H9 (cell line): Measurements from ENCODE around the gene TMEM163. TPM values are rescaled to one million over a fixed set of nuclear protein-coding genes. Genes with fewer than 3 reads are reported as not detected.

Experiments used
- DNase-seq: peaks from one replicate; pipeline ENCODE4 v3.0.0-alpha.2; 2017
- H2AFZ ChIP-seq: one replicate; pipeline ENCODE4 v1.6.1; 2013; ENCODE audit warnings: mild to moderate bottlenecking, low read length, control low read depth, moderate library complexity
- H2AK5ac ChIP-seq: 2 replicates; pipeline ENCODE4 v1.6.1; 2013; ENCODE audit warnings: low read length, control low read depth, mixed read lengths; ENCODE audit not compliant: insufficient read length
- H2BK120ac ChIP-seq: one replicate; pipeline ENCODE4 v1.6.1; 2013; ENCODE audit warnings: low read depth, mild to moderate bottlenecking, low read length, control low read depth, inconsistent platforms; ENCODE audit not compliant: poor library complexity, severe bottlenecking
- H2BK12ac ChIP-seq: 2 replicates; pipeline ENCODE4 v1.6.1; 2013; ENCODE audit warnings: low read length, control low read depth, mixed read lengths, low read depth; ENCODE audit not compliant: insufficient read length
- H2BK15ac ChIP-seq: 2 replicates; pipeline ENCODE4 v1.6.1; 2013; ENCODE audit warnings: low read depth, low read length, control low read depth
- H2BK20ac ChIP-seq: one replicate; pipeline ENCODE4 v1.6.1; 2013; ENCODE audit warnings: low read depth, mild to moderate bottlenecking, low read length, control low read depth, inconsistent platforms; ENCODE audit not compliant: poor library complexity, severe bottlenecking
- H2BK5ac ChIP-seq: 2 replicates; pipeline ENCODE4 v1.6.1; 2013; ENCODE audit warnings: low read length, control low read depth, mixed read lengths; ENCODE audit not compliant: insufficient read length
- H3K14ac ChIP-seq: 2 replicates; pipeline ENCODE4 v1.6.1; 2013; ENCODE audit warnings: low read length, control low read depth; ENCODE audit not compliant: insufficient read depth
- H3K18ac ChIP-seq: 2 replicates; pipeline ENCODE4 v1.6.1; 2013; ENCODE audit warnings: low read depth, mild to moderate bottlenecking, mixed read lengths, low read length, control low read depth; ENCODE audit not compliant: insufficient read length
- H3K23ac ChIP-seq: 2 replicates; pipeline ENCODE4 v1.6.1; 2013; ENCODE audit warnings: low read length, control low read depth, mixed read lengths, low read depth; ENCODE audit not compliant: insufficient read length
- H3K23me2 ChIP-seq: 2 replicates; pipeline ENCODE4 v1.6.1; 2013; ENCODE audit warnings: low read depth, mild to moderate bottlenecking, mixed read lengths, low read length, control low read depth; ENCODE audit not compliant: insufficient read length, poor library complexity, severe bottlenecking
- H3K27ac ChIP-seq: 2 replicates; pipeline ENCODE4 v1.5.1; 2013; ENCODE audit warnings: low read length, control low read depth, mixed read lengths, low read depth; ENCODE audit not compliant: insufficient read length
- H3K27me3 ChIP-seq: 2 replicates; pipeline ENCODE4 v1.6.1; 2013; ENCODE audit warnings: low read length, control low read depth, inconsistent platforms; ENCODE audit not compliant: insufficient read depth
- H3K4ac ChIP-seq: 2 replicates; pipeline ENCODE4 v1.6.1; 2013; ENCODE audit warnings: low read depth, mild to moderate bottlenecking, control low read depth, inconsistent platforms, low read length, moderate library complexity
- H3K4me1 ChIP-seq: 2 replicates; pipeline ENCODE4 v1.6.1; 2013; ENCODE audit warnings: low read length, control low read depth, inconsistent platforms; ENCODE audit not compliant: insufficient read depth
- H3K4me2 ChIP-seq: 2 replicates; pipeline ENCODE4 v1.6.1; 2013; ENCODE audit warnings: low read length, control low read depth, mixed read lengths; ENCODE audit not compliant: insufficient read length, insufficient read depth
- H3K56ac ChIP-seq: 2 replicates; pipeline ENCODE4 v1.6.1; 2013; ENCODE audit warnings: low read depth, mild to moderate bottlenecking, mixed read lengths, low read length, control low read depth; ENCODE audit not compliant: insufficient read length
- H3K79me1 ChIP-seq: 2 replicates; pipeline ENCODE4 v1.6.1; 2013; ENCODE audit warnings: low read depth, mild to moderate bottlenecking, moderate library complexity, low read length, control low read depth, inconsistent platforms; ENCODE audit not compliant: insufficient read depth, poor library complexity, severe bottlenecking
- H3K79me2 ChIP-seq: 2 replicates; pipeline ENCODE4 v1.6.1; 2013; ENCODE audit warnings: low read length, control low read depth, inconsistent platforms; ENCODE audit not compliant: insufficient read depth
- H3K9ac ChIP-seq: 2 replicates; pipeline ENCODE4 v1.6.1; 2013; ENCODE audit warnings: low read length, control low read depth, mixed read lengths; ENCODE audit not compliant: insufficient read length; ENCODE audit errors: extremely low read depth
- H3K9me3 ChIP-seq: one replicate; pipeline ENCODE4 v1.6.1; 2013; ENCODE audit warnings: low read depth, low read length, inconsistent platforms; ENCODE audit not compliant: control insufficient read depth
- H3T11ph ChIP-seq: one replicate; pipeline ENCODE4 v1.6.1; 2013; ENCODE audit warnings: mild to moderate bottlenecking, low read length, control low read depth, inconsistent platforms
- H4K20me1 ChIP-seq: one replicate; pipeline ENCODE4 v1.6.1; 2013; ENCODE audit not compliant: control insufficient read depth, insufficient read length, insufficient read depth
- H4K5ac ChIP-seq: 2 replicates; pipeline ENCODE4 v1.6.1; 2013; ENCODE audit warnings: low read depth, mild to moderate bottlenecking, mixed read lengths, low read length, control low read depth; ENCODE audit not compliant: insufficient read length
- H4K8ac ChIP-seq: replicated peaks from 2 replicates; pipeline ENCODE4 v1.6.1; 2013; ENCODE audit warnings: low read length, control low read depth, mixed read lengths, low read depth; ENCODE audit not compliant: insufficient read length
- H4K91ac ChIP-seq: 2 replicates; pipeline ENCODE4 v1.6.1; 2013; ENCODE audit warnings: low read depth, mild to moderate bottlenecking, moderate library complexity, mixed read lengths, low read length, control low read depth; ENCODE audit not compliant: insufficient read length
- H3K27ac Mint-ChIP-seq, 3 experiments: 2 replicates in 2 of 3; 3 replicates in 1 of 3; pipeline ENCODE4 v1.8.0; 2020 to 2021; ENCODE audit warnings: mixed read lengths in 3 of 3, mild to moderate bottlenecking in 1 of 3, moderate library complexity in 1 of 3
- H3K27me3 Mint-ChIP-seq: 2 replicates; pipeline ENCODE4 v1.8.0; 2021; ENCODE audit warnings: low read depth, mild to moderate bottlenecking, moderate library complexity, mixed read lengths
- H3K36me3 Mint-ChIP-seq, 3 experiments: 2 replicates in 2 of 3; 3 replicates in 1 of 3; pipeline ENCODE4 v1.8.0; 2020 to 2021; ENCODE audit warnings: low read depth in 3 of 3, mixed read lengths in 3 of 3; ENCODE audit not compliant: insufficient read depth in 1 of 3
- H3K4me1 Mint-ChIP-seq, 2 experiments: 2 replicates each; pipeline ENCODE4 v1.8.0; 2020; ENCODE audit warnings: mixed read lengths in 2 of 2
- H3K4me3 Mint-ChIP-seq, 2 experiments: 2 replicates in 1 of 2; 3 replicates in 1 of 2; pipeline ENCODE4 v1.8.0; 2020 to 2021; ENCODE audit warnings: mild to moderate bottlenecking in 2 of 2, mixed read lengths in 2 of 2, moderate library complexity in 1 of 2
- H3K9me3 Mint-ChIP-seq, 2 experiments: 2 replicates in 1 of 2; 3 replicates in 1 of 2; pipeline ENCODE4 v1.8.0; 2020; ENCODE audit warnings: mild to moderate bottlenecking in 2 of 2, mixed read lengths in 2 of 2, moderate library complexity in 1 of 2
- WGBS: extraction: QIAGEN DNeasy Blood & Tissue Kit; methylation state at CpG from one replicate; pipeline ENCODE4 v1.1.7; 2013; ENCODE audit warnings: missing lambda C conversion rate, low lambda C conversion rate, mixed read lengths; ENCODE audit not compliant: insufficient read length; ENCODE audit errors: extremely low coverage; 5-methylcytosine and 5-hydroxymethylcytosine counted together
- total RNA-seq: library from RNA; stranded (reverse); gene quantifications from 2 replicates; pipeline ENCODE4 v1.2.1, GENCODE V29; 2021
- TF ChIP-seq, protein P1 (sequence below): fragments of 200-600 bp; sonication (generic); conservative IDR thresholded peaks from 3 replicates; pipeline ENCODE4 v1.8.0; 2021; ENCODE audit warnings: antibody characterized with exemption, mild to moderate bottlenecking

Gene TMEM163
- total RNA-seq, 1 experiment from 2014 or later: 0.39 TPM

DNA sequence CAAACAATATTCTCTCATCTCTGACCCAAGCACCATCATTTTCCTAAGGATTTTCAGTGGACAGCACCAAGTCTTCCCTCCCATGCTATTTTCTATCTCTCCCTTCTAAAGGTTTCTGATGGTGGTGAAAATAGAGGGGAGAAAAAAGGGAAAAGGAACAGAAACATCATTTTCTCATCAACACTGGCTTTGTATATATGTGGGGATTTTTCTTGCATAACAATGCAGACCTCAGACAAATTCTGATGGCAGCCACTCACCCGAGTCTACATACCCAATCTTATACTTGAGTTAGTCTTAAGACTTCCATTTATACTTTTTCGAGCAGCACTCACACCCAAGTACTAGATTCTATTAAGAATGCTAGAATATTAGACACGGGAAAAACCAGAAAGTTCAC is 95.8 kb downstream of the TMEM163 start:
- Histone ChIP-seq H3K4ac (no peak overlapping the region), H3K9ac (no peak overlapping the region), H2BK12ac (no peak overlapping the region), H3K79me1 (no peaks in the 10 kb centered on the region), H3K9me3 (no peaks in the 10 kb centered on the region), H4K8ac (no peak overlapping the region), H2AFZ (no peak overlapping the region), H2BK20ac (no peak overlapping the region), H2AK5ac (no peak overlapping the region), H3K14ac (no peak overlapping the region), H3K23ac (no peak overlapping the region), H3K79me2 (no peaks in the 10 kb centered on the region), H2BK5ac (no peak overlapping the region), H4K91ac (no peak overlapping the region), H2BK15ac (no peak overlapping the region), H3K23me2 (no peaks in the 10 kb centered on the region), H3T11ph (no peak overlapping the region), H3K56ac (no peak overlapping the region), H3K4me1 (no peaks in the 10 kb centered on the region), H3K27me3 (no peaks in the 10 kb centered on the region), H3K4me2 (no peak overlapping the region), H4K5ac (no peak overlapping the region), H3K18ac (no peak overlapping the region), H2BK120ac (no peak overlapping the region), H3K27ac (no peak overlapping the region), H4K20me1 (no peaks in the 10 kb centered on the region)
- H3K27ac Mint-ChIP-seq: no peak overlapping the region
- peaks cover 9 to 17% of the 10 kb centered on the region in 2 experiments for H3K9me3 Mint-ChIP-seq
- H3K4me1 Mint-ChIP-seq: no peaks in the 10 kb centered on the region
- no CpG with 5 or more reads among the region's 3 CpGs for WGBS
- no peaks in the 10 kb centered on the region for H3K27me3 Mint-ChIP-seq
- TF ChIP-seq, protein P1, sequence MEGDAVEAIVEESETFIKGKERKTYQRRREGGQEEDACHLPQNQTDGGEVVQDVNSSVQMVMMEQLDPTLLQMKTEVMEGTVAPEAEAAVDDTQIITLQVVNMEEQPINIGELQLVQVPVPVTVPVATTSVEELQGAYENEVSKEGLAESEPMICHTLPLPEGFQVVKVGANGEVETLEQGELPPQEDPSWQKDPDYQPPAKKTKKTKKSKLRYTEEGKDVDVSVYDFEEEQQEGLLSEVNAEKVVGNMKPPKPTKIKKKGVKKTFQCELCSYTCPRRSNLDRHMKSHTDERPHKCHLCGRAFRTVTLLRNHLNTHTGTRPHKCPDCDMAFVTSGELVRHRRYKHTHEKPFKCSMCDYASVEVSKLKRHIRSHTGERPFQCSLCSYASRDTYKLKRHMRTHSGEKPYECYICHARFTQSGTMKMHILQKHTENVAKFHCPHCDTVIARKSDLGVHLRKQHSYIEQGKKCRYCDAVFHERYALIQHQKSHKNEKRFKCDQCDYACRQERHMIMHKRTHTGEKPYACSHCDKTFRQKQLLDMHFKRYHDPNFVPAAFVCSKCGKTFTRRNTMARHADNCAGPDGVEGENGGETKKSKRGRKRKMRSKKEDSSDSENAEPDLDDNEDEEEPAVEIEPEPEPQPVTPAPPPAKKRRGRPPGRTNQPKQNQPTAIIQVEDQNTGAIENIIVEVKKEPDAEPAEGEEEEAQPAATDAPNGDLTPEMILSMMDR: no peak
- no peak for DNase-seq
- H3K36me3 Mint-ChIP-seq: peaks cover 0 to 11% (median 4%) of the 10 kb centered on the region in 3 experiments; a peak in 4 of 7 replicates
- H3K4me3 Mint-ChIP-seq: no peak overlapping the region
